Measurements from ENCODE around the gene ITGAX.

ITGAX gene

DNA sequence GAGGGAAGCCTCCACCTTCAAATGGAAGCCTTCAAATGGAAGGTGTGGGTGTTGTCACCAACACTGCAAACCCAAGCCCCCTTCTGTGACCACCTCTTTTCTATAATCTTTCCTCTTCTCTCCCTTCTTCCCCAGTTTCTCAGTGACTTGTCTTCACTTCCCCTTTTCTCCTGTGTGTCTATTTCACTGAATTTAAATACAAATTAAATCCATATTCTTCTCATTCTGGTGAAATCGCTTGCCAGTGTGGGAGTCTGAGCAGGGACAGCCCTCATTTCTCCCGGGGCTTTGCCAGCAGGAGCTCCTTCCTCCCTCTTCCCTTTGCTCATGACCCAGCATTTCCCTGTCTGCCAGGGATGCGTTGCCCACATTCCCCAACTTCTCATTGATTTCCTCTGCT, 6.4 kb upstream of the ITGAX start:
- no peak for DNase-seq (ENCODE audit: low spot score)

DNA sequence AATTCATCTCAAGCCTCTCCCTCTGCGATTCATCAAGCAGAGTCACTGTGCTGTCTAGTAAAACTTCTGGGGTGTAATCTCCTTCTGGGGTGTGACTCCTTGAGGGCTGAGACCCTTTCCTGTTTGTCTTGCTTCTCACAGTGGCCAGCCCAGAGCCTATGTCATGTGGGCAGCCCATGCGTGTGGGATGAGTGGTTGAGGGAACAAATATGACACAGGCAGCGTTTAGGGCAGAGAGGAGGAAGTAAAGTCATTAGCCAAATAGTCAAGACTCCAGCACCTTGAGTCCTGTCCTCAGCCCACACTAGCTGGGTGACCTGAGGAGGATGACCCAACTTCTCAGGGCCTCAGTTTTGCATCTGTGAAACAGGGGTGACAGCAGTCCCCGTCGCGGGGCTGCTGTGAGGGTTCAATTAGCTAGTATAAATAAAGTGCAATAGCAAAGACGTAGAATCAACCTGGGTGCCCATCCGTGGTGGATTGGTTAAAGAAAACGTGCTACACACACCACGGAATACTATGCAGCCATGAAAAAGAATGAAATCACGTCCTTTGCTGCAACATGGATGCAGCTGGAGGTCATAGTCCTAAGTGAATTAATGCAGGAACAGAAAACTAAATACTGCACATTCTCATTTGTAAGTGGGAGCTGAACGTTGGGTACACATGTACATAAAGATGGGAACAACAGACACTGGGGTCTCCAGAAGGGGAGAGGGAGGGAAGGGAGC, 4.5 kb upstream of the ITGAX start:
- DNase-seq (ENCODE audit: low spot score): no peak

DNA sequence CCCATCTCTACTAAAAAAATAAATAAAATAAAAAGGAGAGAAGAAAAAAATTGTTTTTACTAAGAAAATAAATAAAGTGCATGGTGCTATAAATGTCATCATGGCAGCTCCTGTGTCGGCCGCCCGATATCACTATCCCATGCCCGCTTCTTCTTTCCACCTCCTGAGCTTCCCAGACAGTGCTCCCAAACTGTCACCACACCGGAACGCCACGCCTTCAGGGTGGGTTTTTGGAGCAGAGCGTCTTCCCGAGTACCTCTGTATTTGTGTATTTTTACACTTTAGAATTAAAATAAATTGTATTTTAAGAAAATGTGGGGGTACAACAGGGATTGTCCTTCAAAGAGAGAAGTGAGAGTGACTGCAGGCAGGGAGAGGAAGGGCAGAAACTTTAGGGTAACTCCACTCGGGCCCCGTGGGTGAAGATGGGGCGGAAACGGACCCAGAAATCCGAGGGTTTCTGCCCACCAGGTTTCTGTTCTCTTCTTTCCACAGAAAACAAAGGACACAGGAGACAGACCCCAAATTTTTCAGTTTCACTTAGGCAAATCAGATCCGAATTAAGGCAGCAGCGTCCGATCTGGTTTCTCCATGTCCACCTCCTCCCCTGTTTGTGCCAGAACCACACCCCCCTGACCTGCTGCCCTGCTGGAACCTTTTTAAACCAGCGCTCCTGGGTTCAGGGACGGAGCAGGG, 3.6 kb upstream of the ITGAX start:
- no peak for DNase-seq (ENCODE audit: low spot score)

DNA sequence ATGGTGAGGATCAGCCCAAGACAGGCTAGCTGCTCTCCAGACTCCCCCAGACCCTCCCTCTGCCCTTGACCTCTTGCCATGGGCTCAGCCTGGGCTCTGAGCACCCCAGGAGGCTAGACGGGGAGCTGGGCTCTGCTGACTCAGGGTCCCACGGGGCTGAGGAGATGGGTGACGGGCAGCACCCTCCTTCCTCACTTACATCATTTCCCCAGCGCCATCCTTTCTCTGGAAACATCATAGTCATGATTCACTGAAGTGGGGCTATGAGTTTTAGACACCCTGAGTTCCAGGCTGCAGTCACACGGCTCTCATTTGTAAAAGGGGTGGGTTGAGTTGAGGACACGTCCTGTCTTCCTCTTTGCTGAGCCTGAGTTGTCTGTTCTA, 3.0 kb upstream of the ITGAX start:
- no peak for DNase-seq (ENCODE audit: low spot score)

DNA sequence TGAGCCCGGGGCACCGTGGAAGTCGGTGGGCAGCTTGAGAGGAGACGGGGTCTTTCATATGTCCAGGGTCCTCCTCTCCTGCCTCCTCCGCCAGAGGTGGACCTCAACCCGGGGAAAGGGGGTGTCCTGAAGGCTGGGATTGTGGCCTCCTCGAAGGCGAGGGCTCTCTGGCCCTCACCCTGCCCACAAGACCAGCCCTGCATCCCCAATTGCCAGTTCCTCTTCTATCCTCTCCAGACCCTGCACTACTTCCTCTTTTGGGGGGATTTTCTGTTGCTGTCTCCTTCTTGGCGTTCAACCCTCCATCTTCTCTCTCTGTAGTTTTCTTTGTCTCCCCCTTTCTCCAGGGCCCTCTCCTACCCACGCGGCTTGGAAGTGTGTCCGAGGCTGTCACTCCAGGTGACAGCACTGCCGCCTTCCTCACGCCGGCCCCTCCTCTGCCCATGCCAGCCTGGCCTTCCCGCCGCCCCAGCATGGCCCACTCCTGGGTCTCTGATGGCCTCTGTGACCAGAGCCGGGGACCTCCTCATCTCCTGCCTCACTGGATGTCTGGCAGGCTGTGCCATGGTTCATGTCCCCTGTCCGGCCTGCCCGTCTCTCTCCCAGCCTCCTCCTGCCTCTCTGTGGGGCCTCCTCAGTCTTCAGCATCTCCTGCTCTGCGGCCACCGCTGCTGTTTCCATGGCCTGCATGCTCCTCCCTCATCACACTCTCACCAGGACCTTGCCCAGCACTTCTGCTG, 2.4 kb upstream of the ITGAX start:
- DNase-seq (ENCODE audit: low spot score): no peak

DNA sequence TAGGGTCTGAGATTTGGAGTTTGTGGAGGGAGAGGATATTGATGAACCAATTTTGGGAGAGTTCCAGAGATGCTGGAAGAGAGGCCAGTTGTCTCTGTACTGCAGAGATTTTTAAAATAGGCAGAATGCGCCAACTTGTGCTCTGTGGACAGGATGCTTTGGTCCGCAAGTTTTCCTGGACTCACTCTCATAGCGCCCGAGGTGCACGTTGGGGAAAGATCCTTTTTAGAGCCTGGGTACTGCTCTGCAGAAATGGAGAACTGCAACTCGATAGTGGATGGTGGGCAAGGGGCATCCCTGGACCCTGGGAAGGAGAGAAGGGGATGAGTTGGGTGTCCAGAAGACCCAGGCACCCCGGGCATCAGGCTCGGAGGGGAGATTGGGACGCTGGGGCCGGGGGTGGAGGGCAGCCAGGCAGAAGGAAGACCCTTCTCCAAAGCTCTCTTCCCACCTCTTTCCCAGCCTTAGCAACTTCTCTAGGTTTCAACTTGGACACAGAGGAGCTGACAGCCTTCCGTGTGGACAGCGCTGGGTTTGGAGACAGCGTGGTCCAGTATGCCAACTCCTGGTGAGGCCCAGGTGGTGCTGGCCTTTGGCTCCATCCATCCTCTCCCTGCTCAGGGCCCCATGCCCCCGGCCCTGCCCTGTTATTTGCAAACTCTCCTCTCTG, 590 bp downstream of the ITGAX start:
- no peak for DNase-seq (ENCODE audit: low spot score)

DNA sequence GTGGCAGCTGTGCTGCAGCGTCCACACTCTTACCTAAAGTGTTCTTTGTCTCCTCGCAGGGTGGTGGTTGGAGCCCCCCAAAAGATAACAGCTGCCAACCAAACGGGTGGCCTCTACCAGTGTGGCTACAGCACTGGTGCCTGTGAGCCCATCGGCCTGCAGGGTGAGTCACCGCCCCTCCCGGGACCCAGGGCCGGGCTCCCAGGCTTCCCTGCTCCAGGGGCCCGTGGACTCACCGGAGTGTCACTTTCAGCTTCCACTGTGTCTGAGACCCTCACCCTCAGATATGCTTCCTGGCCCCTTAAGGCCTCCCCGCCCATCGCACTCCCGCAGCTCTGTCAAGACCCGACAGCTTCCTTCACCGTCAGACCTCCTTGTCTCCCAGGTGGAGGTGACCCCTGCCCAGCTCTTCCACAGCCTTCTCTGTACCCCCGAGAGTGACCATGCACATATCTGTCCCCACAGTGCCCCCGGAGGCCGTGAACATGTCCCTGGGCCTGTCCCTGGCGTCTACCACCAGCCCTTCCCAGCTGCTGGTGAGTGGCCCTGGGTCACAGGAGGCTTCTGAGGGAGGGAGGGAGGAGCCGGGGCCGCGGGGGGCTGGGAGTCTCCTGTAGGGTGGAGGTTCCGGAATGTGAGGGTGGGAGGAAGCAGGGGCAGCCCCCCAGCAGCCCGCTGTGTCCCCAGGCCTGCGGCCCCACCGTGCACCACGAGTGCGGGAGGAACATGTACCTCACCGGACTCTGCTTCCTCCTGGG, 1.8 kb downstream of the ITGAX start:
- no peak for DNase-seq (ENCODE audit: low spot score)

DNA sequence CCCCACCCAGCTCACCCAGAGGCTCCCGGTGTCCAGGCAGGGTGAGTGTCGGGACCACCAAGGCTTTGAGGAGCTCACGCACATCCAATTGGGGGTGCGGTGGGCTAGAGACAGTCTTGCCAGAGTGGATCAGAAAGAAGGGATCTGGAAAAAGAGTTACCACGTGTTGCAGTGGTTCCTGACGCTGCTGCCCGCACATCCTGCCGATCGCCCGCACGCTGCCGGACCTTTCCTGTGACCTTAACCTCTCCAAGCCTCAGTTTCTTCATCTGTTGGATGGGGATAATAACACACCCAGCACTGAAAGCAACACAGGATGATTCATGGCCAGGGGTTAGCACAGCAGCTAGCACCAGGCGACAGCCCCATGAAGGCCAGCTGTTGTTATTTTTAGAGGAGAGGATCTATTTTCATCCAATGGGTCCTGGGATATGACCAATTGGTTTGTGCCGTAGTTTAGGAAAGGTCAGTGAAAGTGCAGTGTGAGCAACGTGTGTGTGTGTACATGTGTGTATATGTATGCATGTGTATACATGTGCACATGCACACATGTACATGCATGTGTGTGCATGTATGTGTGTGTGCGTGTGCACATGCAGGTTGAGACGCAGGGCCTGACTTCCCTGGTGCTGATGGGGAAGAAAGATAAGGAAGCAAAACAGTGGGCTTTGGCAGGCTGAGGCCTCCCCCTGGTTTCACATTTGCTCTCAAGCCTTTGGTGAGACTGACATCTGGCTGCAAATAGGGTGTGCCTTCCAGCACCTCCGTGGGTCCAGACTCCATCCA, 2.5 kb downstream of the ITGAX start:
- no peak for DNase-seq (ENCODE audit: low spot score)

DNA sequence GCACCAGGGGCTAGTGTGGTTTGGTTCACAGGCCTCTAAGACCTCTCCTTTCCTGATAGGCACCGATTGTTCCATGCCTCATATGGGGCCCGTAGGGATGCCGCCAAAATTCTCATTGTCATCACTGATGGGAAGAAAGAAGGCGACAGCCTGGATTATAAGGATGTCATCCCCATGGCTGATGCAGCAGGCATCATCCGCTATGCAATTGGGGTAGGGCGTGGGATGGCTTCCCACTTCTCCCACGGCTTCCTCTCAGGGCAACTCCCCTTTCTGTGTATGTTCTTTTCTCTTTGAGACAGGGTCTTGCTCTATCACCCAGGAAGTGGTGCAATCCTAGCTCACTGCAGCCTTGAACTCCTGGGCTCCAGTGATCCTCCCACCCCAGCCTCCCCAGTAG, 5.3 kb downstream of the ITGAX start:
- DNase-seq (ENCODE audit: low spot score): no peak

DNA sequence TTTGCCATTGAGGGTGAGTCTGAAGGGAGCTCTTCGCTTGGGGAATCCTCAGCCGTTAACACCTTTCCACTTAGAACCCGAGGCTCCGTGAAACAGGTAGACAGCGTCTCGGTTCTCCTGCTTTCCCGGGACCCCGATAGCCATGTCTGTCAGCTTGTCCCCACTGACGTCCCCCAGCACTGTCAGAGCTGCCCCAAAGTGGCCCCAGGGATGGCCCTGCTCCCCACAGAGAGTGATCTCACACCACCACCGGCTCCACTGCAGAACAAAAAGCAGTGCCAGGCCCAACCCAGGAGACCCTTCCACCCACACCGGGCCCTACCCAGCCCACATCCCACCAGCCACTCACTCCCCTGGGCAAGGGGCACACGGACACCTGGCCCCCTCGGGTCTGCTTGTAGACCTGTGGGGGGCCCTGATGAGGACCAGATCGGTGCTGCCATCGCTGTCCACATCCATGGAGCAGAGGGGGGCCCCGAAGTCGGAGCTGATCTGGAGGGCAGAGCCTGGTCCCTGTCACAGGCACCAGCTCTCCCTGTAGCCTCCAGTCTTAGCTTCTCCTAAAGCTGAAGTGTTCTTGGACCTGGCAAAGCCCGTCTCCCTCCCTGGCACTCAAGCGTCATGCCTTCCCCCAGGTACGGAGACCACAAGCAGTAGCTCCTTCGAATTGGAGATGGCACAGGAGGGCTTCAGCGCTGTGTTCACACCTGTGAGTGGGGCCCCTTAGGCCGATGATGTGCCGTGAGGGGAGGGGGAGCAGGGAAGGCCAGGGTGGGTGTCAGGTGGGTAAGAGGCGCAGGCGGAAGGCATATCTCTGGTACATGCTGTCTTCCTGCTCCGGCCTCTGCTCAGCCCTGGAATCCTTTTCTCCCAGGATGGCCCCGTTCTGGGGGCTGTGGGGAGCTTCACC, 6.5 kb downstream of the ITGAX start:
- DNase-seq (ENCODE audit: low spot score): no peak

DNA sequence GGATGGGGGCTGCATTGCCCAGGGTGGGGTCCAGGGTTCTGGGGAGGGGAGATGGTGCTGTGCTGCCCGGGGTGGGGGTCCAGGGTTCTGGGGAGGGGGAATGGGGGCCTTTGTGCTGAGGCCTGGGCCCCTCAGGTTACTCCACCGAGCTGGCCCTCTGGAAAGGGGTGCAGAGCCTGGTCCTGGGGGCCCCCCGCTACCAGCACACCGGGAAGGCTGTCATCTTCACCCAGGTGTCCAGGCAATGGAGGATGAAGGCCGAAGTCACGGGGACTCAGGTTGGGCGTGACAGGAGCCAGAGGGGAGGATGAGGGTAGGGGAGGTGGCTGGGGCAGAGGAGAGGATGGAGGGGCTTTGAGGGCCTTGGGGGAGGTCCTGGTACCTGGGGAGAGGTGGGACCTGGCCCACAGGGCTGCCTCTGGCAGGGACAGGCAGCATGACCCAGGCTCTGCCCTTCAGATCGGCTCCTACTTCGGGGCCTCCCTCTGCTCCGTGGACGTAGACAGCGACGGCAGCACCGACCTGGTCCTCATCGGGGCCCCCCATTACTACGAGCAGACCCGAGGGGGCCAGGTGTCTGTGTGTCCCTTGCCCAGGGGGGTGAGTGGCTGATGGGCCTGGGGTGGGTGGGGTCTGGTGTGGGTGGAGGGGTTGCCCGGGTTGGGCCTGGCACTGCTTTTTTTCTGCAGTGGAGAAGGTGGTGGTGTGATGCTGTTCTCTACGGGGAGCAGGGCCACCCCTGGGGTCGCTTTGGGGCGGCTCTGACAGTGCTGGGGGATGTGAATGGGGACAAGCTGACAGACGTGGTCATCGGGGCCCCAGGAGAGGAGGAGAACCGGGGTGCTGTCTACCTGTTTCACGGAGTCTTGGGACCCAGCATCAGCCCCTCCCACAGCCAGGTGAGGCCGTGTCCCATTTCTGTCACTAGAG, 7.8 kb downstream of the ITGAX start:
- no peak for DNase-seq (ENCODE audit: low spot score)

DNA sequence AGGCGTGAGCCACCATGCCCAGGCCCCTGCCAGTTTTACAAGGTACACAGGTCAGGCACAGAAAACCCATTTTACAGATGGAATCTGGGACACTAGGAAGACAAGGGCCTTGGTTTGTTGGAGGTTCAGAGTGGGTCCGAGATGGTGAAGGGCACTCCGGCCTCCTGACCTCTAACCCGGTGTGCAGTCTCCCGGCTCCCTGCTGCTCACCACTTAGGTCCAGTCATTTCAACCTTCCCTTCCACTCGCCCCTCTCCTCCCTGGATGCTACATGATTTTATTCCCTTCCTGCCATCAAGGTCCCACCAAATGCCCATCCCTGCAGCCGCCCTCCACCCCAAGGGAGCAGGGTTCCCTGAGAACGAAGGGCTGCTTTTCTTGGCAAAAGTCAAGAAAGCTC, 8.7 kb downstream of the ITGAX start:
- DNase-seq (ENCODE audit: low spot score): no peak

DNA sequence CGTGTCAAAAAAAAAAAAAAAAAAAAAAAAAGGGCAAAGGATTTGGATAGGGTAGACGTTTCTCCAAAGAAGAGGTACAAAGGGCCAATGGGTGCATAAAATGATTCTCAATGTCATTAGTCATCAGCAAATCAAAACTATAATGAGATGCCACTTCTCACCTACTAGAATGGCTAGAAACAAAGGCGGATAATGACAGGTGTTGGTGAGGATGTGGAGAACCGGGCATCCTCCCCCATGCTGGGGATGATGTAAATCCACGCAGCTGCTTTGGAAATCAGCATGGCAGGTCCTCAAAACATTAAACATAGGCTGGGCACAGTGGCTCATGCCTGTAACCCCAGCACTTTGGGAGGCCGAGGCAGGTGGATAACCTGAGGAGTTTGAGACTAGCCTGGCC, 9.4 kb downstream of the ITGAX start:
- DNase-seq (ENCODE audit: low spot score): no peak

DNA sequence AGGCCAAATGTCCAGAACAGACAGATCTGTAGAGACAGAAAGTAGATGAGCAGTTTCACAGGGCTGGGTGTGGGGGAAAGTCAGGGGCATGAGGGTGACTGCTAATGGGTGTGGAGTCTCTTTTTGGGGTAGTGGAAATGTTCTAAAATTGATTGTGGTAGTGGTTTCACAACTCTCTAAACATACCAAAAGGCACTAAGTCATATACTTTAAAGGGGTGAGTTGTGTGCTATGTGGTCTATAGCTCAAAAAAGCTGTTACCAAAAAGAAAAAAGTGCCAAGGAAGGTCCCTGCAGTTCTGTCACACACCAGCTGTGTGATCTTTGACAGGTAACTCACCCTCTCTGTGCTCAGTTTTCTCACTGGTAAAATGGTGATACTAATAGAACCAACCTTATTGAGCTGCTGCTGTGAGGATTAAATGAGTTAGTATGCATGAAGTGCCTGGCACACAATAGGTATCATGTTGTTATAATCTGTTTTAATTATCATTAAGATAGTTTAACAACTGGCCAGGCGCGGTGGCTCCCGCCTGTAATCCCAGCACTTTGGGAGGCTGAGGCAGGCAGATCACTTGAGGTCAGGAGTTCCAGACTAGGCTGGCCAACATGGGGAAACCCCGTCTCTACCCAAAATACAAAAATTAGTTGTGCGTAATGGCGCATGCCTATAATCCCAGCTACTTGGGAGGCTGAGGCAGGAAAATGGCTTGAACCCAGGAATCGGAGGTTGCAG, 10.3 kb downstream of the ITGAX start:
- no peak for DNase-seq (ENCODE audit: low spot score)

DNA sequence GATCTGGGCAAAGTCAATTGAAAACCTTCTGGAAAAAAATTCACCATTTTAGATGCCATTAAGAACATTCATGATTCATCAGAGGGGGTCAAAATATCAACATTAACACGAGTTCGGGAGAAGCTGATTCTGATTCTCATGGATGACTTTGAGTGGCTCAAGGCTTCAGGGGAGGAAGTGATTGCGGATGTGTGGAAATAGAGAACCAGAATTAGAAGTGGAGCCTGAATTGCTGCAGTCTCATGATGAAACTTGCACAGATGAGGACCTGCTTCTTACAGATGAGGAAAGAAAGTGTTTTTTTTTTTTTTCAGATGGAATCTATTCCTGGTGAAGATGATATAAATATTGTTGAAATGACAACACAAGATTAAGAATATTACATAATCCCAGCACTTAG, 12.9 kb downstream of the ITGAX start:
- DNase-seq (ENCODE audit: low spot score): no peak

DNA sequence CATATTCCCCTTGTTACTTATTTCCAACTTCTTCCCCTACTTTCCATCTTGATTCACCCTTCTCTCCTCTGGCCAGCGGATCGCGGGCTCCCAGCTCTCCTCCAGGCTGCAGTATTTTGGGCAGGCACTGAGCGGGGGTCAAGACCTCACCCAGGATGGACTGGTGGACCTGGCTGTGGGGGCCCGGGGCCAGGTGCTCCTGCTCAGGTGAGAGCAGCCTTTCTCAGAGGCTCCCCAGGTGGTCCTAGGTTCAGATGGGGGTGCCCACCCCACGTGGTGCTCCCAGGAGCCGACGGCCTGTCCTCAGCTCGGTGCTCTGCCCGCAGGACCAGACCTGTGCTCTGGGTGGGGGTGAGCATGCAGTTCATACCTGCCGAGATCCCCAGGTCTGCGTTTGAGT, 16.0 kb downstream of the ITGAX start:
- no peak for DNase-seq (ENCODE audit: low spot score)

DNA sequence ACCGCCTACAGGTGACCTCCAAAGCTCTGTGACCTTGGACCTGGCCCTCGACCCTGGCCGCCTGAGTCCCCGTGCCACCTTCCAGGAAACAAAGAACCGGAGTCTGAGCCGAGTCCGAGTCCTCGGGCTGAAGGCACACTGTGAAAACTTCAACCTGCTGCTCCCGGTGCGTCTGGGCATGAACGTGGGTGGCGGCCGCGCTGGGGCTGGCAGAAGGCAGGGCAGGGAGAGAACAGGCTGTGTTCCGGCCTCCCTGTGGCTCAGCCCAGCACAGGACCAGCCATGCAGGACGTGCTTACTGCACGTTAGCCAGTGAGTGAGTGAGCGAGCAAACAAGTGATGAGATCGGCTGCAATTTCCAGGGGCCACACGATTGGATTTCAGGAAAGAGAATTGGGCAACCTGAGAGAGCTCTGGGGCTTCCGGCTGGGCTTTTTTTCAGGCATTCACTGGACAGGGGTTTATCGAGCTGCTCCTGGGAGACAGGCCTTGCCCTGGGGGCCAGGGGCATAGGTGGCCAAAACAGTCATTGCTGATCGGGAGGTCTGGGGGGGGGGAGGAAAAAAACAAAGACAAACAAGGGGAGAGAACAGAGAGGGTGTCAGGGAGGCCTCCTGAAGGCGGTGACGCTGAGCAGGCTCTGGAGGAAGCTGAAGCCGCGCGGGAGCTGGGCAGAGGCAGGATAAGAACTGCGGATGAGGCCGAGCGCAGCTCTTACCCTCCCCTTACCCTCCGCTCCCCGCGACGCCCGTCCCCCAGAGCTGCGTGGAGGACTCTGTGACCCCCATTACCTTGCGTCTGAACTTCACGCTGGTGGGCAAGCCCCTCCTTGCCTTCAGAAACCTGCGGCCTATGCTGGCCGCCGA, 16.9 kb downstream of the ITGAX start:
- no peak for DNase-seq (ENCODE audit: low spot score)

Data from LoVo (cell line).